Measurements from ENCODE around the gene SLC7A11.

DNA sequence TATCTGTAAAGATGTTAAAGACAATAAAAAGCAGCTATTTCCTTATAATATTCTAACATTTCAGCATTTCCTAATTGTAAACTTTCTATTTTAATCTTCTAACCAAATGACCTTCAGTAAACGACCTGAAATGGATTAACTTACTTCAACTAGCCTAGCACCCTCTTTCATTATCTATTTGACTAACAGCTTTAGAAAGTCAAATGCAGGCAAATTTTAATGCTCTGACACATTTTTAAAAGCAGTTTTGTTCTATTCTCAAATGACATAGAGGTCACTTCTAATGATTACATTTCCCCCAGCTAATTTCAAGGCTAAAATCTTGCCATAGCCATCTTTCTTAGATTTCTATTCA lies 41.9 kb downstream of the SLC7A11 start:
- TF ChIP-seq, protein P1, sequence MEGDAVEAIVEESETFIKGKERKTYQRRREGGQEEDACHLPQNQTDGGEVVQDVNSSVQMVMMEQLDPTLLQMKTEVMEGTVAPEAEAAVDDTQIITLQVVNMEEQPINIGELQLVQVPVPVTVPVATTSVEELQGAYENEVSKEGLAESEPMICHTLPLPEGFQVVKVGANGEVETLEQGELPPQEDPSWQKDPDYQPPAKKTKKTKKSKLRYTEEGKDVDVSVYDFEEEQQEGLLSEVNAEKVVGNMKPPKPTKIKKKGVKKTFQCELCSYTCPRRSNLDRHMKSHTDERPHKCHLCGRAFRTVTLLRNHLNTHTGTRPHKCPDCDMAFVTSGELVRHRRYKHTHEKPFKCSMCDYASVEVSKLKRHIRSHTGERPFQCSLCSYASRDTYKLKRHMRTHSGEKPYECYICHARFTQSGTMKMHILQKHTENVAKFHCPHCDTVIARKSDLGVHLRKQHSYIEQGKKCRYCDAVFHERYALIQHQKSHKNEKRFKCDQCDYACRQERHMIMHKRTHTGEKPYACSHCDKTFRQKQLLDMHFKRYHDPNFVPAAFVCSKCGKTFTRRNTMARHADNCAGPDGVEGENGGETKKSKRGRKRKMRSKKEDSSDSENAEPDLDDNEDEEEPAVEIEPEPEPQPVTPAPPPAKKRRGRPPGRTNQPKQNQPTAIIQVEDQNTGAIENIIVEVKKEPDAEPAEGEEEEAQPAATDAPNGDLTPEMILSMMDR (IDR thresholded peaks at IDR 0.05): no peak
- no peak for TF ChIP-seq POLR2A (IDR thresholded peaks at IDR 0.05)

All from lower leg skin (tissue), 3 donors.